ENCODE measurements around the gene PRKAG2.

PRKAG2 gene

GRCh38 chr7:151903249-151904032, 26.5 kb upstream of the PRKAG2 start:
- Histone ChIP-seq H3K4me3 (no peak overlapping the region), H3K27ac (no peak overlapping the region), H3K9ac (ENCODE audit: insufficient read length) (no peak overlapping the region), H3K36me3 (ENCODE audit: insufficient read depth, low read length) (no peaks in the 10 kb centered on the region), H3K9me3 (ENCODE audit: low read depth, low read length) (no peaks in the 10 kb centered on the region)
- DNase-seq (ENCODE audit: low read depth, low spot score): no peak
- TF ChIP-seq EZH2 (IDR thresholded peaks at IDR 0.05): no peak
- no peak for TF ChIP-seq POLR2AphosphoS5 (IDR thresholded peaks at IDR 0.05; ENCODE audit: borderline replicate concordance, low read depth, low read length)
- no peak for TF ChIP-seq FOXP2 (optimal IDR thresholded peaks at IDR 0.05; ENCODE audit: control extremely low read depth, extremely low read length, insufficient read depth)

- H3K9ac ChIP-seq (ENCODE audit: insufficient read length): no peak overlapping the region
- H3K9me3 ChIP-seq (ENCODE audit: low read depth, low read length): no peaks in the 10 kb centered on the region
- TF ChIP-seq POLR2AphosphoS5 (IDR thresholded peaks at IDR 0.05; ENCODE audit: borderline replicate concordance, low read depth, low read length): no peak
- TF ChIP-seq FOXP2 (optimal IDR thresholded peaks at IDR 0.05; ENCODE audit: control extremely low read depth, extremely low read length, insufficient read depth): no peak
- no peak for TF ChIP-seq EZH2 (IDR thresholded peaks at IDR 0.05)
- H3K36me3 ChIP-seq (ENCODE audit: insufficient read depth, low read length): no peaks in the 10 kb centered on the region
- DNase-seq (ENCODE audit: low read depth, low spot score): no peak
- H3K27ac ChIP-seq: no peak overlapping the region
- no peak overlapping the region for H3K4me3 ChIP-seq
Measured at GRCh38 chr7:151902311-151902710, 25.4 kb upstream of the PRKAG2 start.

GRCh38 chr7:151901828-151902227, 24.9 kb upstream of the PRKAG2 start:
- H3K36me3 ChIP-seq (ENCODE audit: insufficient read depth, low read length): no peaks in the 10 kb centered on the region
- H3K9me3 ChIP-seq (ENCODE audit: low read depth, low read length): no peaks in the 10 kb centered on the region
- TF ChIP-seq EZH2 (IDR thresholded peaks at IDR 0.05): no peak
- TF ChIP-seq POLR2AphosphoS5 (IDR thresholded peaks at IDR 0.05; ENCODE audit: borderline replicate concordance, low read depth, low read length): no peak
- TF ChIP-seq FOXP2 (optimal IDR thresholded peaks at IDR 0.05; ENCODE audit: control extremely low read depth, extremely low read length, insufficient read depth): no peak
- no peak for DNase-seq (ENCODE audit: low read depth, low spot score)
- no peak overlapping the region for H3K9ac ChIP-seq (ENCODE audit: insufficient read length)
- H3K4me3 ChIP-seq: no peak overlapping the region
- H3K27ac ChIP-seq: no peak overlapping the region

- no peak for TF ChIP-seq EZH2 (IDR thresholded peaks at IDR 0.05)
- no peak for TF ChIP-seq FOXP2 (optimal IDR thresholded peaks at IDR 0.05; ENCODE audit: control extremely low read depth, extremely low read length, insufficient read depth)
- no peak for TF ChIP-seq POLR2AphosphoS5 (IDR thresholded peaks at IDR 0.05; ENCODE audit: borderline replicate concordance, low read depth, low read length)
- no peak overlapping the region for H3K4me3 ChIP-seq
- DNase-seq (ENCODE audit: low read depth, low spot score): no peak
- H3K27ac ChIP-seq: no peak overlapping the region
- H3K36me3 ChIP-seq (ENCODE audit: insufficient read depth, low read length): no peaks in the 10 kb centered on the region
- H3K9ac ChIP-seq (ENCODE audit: insufficient read length): no peak overlapping the region
- no peaks in the 10 kb centered on the region for H3K9me3 ChIP-seq (ENCODE audit: low read depth, low read length)
Measured at GRCh38 chr7:151900986-151901621, 24.2 kb upstream of the PRKAG2 start.

- TF ChIP-seq EZH2 (IDR thresholded peaks at IDR 0.05) (no peak), POLR2AphosphoS5 (IDR thresholded peaks at IDR 0.05; ENCODE audit: borderline replicate concordance, low read depth, low read length) (no peak), FOXP2 (optimal IDR thresholded peaks at IDR 0.05; ENCODE audit: control extremely low read depth, extremely low read length, insufficient read depth) (no peak)
- H3K9ac ChIP-seq (ENCODE audit: insufficient read length): no peak overlapping the region
- no peak for DNase-seq (ENCODE audit: low read depth, low spot score)
- no peak overlapping the region for H3K27ac ChIP-seq
- no peak overlapping the region for H3K4me3 ChIP-seq
- no peaks in the 10 kb centered on the region for H3K36me3 ChIP-seq (ENCODE audit: insufficient read depth, low read length)
- H3K9me3 ChIP-seq (ENCODE audit: low read depth, low read length): no peaks in the 10 kb centered on the region
Measured at GRCh38 chr7:151900591-151900985, 23.7 kb upstream of the PRKAG2 start.

GRCh38 chr7:151899513-151900360, 22.8 kb upstream of the PRKAG2 start:
- Histone ChIP-seq H3K27ac (no peak overlapping the region), H3K4me3 (no peak overlapping the region)
- DNase-seq (ENCODE audit: low read depth, low spot score): no peak

GRCh38 chr7:151897951-151898686, 21.2 kb upstream of the PRKAG2 start:
- TF ChIP-seq FOXP2 (optimal IDR thresholded peaks at IDR 0.05; ENCODE audit: control extremely low read depth, extremely low read length, insufficient read depth) (no peak), EZH2 (IDR thresholded peaks at IDR 0.05) (no peak), POLR2AphosphoS5 (IDR thresholded peaks at IDR 0.05; ENCODE audit: borderline replicate concordance, low read depth, low read length) (no peak)
- DNase-seq (ENCODE audit: low read depth, low spot score): no peak
- H3K9ac ChIP-seq (ENCODE audit: insufficient read length): no peak overlapping the region
- H3K36me3 ChIP-seq (ENCODE audit: insufficient read depth, low read length): no peaks in the 10 kb centered on the region
- H3K27ac ChIP-seq: no peak overlapping the region
- H3K4me3 ChIP-seq: no peak overlapping the region
- H3K9me3 ChIP-seq (ENCODE audit: low read depth, low read length): no peaks in the 10 kb centered on the region

More at GRCh38 chr7:151899513-151900360, 22.8 kb upstream of the PRKAG2 start:
- no peak for TF ChIP-seq FOXP2 (optimal IDR thresholded peaks at IDR 0.05; ENCODE audit: control extremely low read depth, extremely low read length, insufficient read depth)
- no peak for TF ChIP-seq POLR2AphosphoS5 (IDR thresholded peaks at IDR 0.05; ENCODE audit: borderline replicate concordance, low read depth, low read length)
- TF ChIP-seq EZH2 (IDR thresholded peaks at IDR 0.05): no peak
- no peaks in the 10 kb centered on the region for H3K36me3 ChIP-seq (ENCODE audit: insufficient read depth, low read length)
- no peaks in the 10 kb centered on the region for H3K9me3 ChIP-seq (ENCODE audit: low read depth, low read length)
- H3K9ac ChIP-seq (ENCODE audit: insufficient read length): no peak overlapping the region

Data from SK-N-MC (cell line).